ENCODE data around the gene ADORA2A. TPM values are rescaled to one million over a fixed set of nuclear protein-coding genes. Genes with fewer than 3 reads are reported as not detected.
A peak's percentile ranks its signal among the peaks of the same experiment; 100 is the strongest.

Gene ADORA2A
- total RNA-seq, 1 experiment from 2014 or later, result 8.7 TPM

DNA sequence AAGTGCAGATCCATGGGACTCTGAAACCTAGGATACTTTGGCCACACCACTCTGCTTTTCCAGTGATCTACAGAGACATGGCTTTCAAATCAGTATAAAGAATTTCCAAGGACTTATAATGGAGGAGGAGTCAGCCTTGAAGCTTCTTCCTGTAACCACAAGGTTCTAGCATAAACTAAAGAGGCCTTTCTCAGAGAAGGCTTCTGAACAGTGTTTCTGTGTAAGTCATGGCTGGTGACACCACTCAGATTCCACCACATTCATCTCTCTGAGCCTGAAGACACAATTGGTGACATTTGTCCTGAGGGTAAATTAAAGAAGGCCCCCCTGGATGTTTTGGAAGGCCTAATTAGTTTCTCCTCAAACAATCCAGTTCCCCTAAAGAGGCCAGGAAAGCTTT is 29.0 kb upstream of the ADORA2A start:
- DNase-seq, result no peak
- H3K9me3 ChIP-seq (replicated peaks), result no peaks in the 10 kb centered on the region
- H3K4me3 ChIP-seq, result no peak overlapping the region
- no peak overlapping the region for H3K27ac ChIP-seq
- H3K36me3 ChIP-seq, result peaks cover 28% of the 10 kb centered on the region
- peaks cover 11% of the 10 kb centered on the region for H3K4me1 ChIP-seq
- no peaks in the 10 kb centered on the region for H3K27me3 ChIP-seq

DNA sequence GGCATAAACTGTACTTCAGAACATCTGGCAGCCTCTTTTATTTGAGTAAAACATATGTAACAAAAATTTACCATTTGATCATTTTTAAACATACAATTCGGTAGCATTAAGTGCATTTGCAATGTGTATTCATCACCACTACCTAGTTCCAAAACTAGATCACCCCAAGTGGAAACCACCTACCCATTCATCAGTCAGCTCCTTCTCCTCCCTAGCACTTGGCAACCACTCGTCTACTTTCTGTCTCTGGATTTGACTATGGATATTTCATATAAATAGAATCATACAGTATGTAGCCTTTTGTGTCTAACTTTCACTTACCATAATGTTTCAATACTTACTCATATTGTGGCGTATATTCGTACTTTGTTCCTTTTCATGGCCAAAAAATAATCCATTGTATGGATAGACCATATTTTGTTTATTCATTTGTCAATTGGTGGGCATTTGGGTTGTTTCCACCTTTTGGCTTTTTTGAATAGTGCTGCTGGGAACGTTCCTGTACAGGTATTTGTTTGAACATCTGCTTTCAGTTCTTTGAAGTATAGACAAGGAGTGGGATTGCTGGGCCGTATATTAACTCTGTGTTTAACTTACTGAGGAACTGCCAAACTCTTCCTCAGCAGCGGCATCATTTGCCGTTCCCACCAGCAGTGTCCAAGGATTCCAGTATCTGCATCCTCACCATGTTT is 27.2 kb upstream of the ADORA2A start:
- H3K27me3 ChIP-seq, result no peaks in the 10 kb centered on the region
- DNase-seq, result no peak
- H3K4me1 ChIP-seq, result peaks cover 11% of the 10 kb centered on the region
- H3K9me3 ChIP-seq (replicated peaks), result no peaks in the 10 kb centered on the region
- peaks cover 34% of the 10 kb centered on the region for H3K36me3 ChIP-seq
- no peak overlapping the region for H3K27ac ChIP-seq
- no peak overlapping the region for H3K4me3 ChIP-seq

DNA sequence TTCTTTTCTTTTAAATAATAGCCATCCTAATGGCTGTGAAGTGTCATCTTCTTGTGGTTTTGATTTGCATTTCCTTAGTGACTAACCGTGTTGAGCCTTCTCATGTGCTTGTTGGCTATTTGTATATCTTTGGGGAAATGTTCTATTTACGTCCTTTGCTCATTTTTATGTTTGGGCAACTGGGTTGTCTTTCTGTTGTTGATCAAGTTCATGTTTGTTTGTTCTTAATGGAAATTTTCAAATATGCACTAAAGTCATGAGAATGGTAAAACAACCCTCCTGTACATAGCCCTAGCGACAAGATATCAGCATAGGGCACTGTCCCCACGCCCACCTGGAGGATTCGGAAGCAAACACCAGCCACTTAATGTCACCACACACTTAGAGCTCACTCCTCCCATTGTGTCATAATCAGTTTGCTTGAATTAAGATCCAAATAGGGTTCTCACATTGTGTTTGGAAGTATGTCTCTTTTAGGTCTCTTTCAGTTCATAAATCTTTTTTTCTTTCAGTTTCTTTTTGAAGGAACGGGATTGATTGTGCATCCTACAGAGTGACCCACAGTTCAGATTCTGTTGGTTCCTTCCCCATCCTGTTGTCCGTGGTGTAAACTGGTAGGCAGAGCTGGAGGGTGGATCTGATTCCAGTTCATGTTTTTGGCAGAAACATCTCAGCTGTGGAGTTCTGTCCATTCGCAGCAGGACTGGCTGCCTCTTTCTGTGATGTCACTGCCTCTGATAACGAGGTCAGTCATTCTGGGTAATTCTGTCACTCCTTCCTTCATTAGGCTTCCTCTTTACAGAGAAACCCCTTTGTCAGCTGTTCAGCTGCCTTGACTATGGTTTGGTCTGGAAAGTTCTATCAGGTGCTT is 26.4 kb upstream of the ADORA2A start:
- H3K27me3 ChIP-seq, result no peaks in the 10 kb centered on the region
- peaks cover 11% of the 10 kb centered on the region for H3K4me1 ChIP-seq
- no peak for DNase-seq
- H3K27ac ChIP-seq, result no peak overlapping the region
- H3K4me3 ChIP-seq, result no peak overlapping the region
- peaks cover 30% of the 10 kb centered on the region for H3K36me3 ChIP-seq
- H3K9me3 ChIP-seq (replicated peaks), result no peaks in the 10 kb centered on the region

DNA sequence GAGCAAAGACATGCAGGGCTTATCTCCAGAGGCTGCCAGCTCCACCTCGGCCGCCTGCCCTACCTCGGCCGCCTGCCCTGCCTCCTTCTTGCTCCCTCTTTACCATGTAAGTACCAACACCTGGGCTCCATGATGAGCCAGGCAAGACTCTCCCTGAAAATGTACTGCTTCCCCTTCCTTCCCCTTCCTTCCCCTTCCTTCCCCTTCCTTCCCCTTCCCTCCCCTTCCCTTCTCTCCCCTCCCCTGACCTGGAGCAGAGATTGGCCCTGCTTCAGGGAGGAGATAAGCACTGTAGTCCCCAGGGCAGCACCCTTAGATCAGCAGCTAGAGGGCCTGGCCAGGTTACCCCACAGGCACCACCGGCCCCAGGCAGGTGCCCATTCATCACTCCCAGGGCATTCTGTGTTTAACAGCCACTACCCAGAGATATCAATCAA is 25.4 kb upstream of the ADORA2A start:
- Histone ChIP-seq H3K9me3 (replicated peaks) (no peaks in the 10 kb centered on the region), H3K4me1 (peaks cover 11% of the 10 kb centered on the region), H3K27me3 (no peaks in the 10 kb centered on the region), H3K4me3 (no peak overlapping the region), H3K27ac (no peak overlapping the region), H3K36me3 (peaks cover 24% of the 10 kb centered on the region)
- DNase-seq, result no peak

DNA sequence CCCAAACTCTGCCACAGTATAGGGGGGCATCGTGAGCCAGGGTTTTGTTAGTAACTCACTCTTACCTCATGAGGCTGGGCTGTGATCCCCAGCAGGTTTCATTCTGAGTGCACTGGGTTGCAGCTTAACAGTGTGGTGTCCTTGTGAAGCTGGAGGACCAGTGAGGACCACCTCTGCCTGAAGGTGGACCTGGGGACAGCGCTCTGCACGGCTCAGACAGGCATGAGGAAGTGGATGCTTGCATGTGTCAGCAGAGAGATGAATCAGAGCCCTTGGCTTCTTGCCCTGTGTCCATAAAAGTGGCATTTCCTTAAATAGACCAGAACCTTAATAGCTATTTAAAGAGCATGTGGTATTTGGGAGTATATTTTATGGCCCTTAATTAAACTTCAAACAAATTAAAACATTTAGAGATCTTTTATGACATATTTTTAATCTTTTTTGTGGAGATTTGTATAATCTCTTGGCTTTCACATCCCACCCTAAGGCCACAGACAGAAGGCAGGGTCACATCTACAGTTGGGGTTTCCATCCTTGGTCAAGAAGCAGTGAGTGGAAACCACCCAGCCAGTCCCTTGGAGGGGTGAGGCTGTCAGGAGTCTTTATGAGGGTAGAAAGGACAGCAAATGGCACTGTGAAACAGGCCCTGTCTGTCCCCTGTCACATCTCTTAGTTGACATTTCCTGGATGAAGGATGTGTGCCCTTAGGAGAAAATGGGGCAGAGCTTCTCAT is 24.8 kb upstream of the ADORA2A start:
- DNase-seq, result peak; percentile 44 to 48
- Histone ChIP-seq H3K36me3 (peaks cover 20% of the 10 kb centered on the region), H3K27ac (no peak overlapping the region)

DNA sequence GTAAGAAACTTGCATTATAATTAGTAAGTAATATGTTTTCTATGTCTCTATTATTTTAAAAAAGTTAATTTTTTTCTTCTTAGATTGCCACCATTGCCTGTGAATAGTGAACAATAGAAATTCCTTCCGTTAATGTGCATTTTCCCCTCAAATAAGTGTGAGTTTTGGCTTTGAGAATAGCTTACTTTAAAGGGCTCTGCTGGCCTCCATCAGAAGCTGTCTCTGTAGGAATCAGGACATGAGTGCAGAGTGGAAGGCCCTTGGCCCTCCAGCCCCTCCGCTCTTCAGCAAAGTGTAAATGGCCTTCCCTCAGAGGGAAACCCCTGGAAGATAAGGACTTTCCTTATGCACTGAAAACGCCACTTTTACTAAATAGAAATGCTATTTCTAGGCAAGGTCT is 24.1 kb upstream of the ADORA2A start:
- no peak overlapping the region for H3K27ac ChIP-seq
- H3K4me3 ChIP-seq, result no peak overlapping the region
- no peaks in the 10 kb centered on the region for H3K27me3 ChIP-seq
- H3K36me3 ChIP-seq, result peaks cover 18% of the 10 kb centered on the region
- H3K4me1 ChIP-seq, result peaks cover 13% of the 10 kb centered on the region
- DNase-seq, result no peak
- no peaks in the 10 kb centered on the region for H3K9me3 ChIP-seq (replicated peaks)

More for the DNA sequence above, 24.8 kb upstream of the ADORA2A start:
- no peaks in the 10 kb centered on the region for H3K27me3 ChIP-seq
- peaks cover 13% of the 10 kb centered on the region for H3K4me1 ChIP-seq
- H3K4me3 ChIP-seq, result no peak overlapping the region
- H3K9me3 ChIP-seq (replicated peaks), result no peaks in the 10 kb centered on the region

DNA sequence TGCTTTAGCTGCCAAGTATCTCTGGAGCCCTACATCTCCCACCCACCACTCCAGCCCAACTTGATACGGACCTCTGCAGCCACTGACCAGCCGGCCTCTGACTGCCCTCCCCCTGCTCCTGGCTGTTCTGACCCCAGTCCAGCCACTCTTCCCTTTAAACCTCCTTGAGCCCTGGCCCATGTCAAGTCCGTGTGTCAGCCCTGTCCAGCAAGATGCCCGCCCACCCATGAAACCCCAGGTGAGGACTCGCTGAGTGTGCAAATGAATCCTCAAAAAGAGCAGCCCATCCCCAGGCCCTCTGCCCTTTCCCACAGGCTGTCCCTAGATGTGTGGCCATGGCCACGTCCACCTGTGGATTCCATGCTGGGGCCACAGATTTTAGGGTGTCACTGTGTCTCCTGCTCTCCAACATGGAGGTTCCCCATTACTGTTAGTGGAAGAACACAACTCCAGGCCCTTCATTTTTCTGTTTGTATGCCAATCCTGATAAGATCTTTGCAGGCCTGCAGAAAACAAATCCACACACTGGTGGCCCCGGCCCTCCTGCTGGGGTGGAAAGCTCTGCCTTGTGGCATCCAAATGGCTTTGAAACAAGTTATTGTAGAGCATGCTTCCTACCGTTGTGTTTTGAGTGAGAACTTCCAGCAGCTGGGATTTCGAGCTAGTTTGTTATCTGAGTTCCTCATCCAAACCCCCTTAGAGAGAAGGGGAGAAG is 22.7 kb upstream of the ADORA2A start:
- H3K4me3 ChIP-seq, result no peak overlapping the region
- H3K27ac ChIP-seq, result no peak overlapping the region
- no peaks in the 10 kb centered on the region for H3K27me3 ChIP-seq
- H3K4me1 ChIP-seq, result peaks cover 13% of the 10 kb centered on the region
- H3K9me3 ChIP-seq (replicated peaks), result no peaks in the 10 kb centered on the region
- peaks cover 16% of the 10 kb centered on the region for H3K36me3 ChIP-seq
- no peak for DNase-seq

DNA sequence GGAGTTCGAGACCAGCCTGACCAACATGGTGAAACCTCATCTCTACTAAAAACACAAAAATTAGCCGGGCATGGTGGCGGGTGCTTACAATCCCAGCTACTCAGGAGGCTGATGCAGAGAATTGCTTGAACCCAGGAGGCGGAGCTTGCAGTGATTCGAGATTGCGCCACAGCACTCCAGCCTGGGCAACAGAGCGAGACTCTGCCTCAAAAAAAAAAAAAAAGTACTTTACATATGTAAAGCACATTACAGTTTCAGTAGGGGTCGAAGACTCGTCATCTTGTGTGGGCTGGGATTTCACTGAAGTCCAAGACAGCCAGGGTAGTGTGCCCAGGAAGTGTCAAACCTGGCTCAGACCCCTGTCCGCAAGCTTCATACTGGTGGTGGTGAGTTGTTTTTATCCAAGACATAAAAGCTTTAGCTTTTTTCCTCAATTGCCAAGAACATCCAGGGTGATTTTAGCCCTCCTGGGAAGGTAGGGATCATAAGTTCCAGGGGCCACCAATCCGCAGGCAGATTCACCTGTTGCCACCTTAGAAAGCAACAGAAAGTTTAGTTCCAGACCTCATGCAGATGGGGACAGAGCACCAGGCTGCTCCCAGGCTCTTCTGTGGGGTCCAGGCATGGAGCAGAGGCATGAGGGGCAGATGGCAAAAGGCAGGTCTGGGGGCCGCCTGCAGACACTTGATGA is 21.6 kb upstream of the ADORA2A start:
- Histone ChIP-seq H3K9me3 (replicated peaks) (no peaks in the 10 kb centered on the region), H3K27ac (no peak overlapping the region), H3K36me3 (peaks cover 16% of the 10 kb centered on the region)

DNA sequence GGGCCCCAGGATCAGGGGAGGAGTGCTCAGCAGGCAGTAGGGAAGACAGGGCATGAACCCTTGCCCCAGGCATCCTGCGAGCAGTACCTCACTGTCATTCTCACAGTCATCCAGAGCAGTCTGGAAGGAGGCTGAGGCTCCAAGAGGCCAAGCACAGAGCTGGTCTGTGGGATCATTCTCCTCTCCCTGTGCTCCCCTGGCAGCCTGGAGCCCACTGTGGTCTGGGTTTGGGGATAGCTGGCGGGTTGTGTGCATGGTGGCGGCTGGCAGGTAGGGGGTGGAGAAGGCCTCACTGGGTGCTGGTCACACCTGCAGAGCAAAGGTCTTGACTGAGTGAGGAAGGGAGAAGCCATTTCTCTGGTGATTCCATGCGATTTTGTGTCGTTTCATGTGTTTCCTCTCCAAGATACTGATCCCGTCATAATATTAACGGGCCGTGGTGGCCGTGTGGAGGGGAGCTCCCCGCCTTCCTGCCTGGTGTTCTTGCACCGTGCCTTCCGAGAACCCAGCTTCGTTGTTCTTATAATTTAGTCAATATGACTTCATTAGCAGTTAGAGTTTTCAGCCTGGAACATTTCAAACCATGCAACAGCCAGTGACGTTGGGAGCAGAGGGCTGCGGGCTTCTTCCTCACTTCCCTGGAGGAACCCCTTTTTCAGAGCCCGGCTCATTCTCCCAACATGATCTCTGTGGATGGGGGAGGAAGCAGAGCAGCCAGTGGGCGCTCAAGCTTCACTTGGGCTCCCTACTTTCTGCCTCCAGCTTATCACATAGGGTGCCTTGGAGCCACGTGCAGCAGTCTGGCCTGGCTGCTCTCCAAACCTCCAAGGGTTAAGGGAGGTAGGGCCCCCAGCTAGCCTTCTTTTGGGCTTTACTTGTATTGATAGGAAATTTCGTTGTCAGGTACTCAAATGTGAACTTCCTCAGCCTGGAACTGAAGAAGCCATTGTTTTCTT is 20.8 kb upstream of the ADORA2A start:
- no peak for DNase-seq
- Histone ChIP-seq H3K27ac (no peak overlapping the region), H3K27me3 (no peaks in the 10 kb centered on the region), H3K4me1 (peaks cover 13% of the 10 kb centered on the region), H3K9me3 (replicated peaks) (no peaks in the 10 kb centered on the region), H3K4me3 (no peak overlapping the region), H3K36me3 (peaks cover 16% of the 10 kb centered on the region)

More for the DNA sequence above, 21.6 kb upstream of the ADORA2A start:
- Histone ChIP-seq H3K27me3 (no peaks in the 10 kb centered on the region), H3K4me1 (peaks cover 13% of the 10 kb centered on the region), H3K4me3 (no peak overlapping the region)
- DNase-seq, result no peak

DNA sequence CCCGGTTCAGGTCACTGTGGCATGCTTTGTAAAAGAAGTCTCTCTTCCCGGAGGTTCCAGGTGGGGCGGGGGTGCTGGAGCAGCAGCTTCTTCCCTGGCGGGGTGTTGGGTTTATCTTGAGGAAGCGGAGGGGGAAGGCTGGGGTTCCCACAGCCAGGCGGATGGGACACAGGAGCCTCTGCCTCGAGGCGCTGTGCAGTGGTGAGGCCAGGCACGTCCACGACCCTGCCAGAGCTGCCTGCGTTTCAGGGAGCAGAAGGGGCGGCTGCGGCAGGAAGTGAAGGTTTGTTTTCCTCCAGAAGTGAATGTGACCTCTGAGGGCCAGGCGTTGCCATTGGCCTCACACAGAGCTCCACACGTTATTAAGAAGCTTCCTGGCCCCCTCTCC is 20.1 kb upstream of the ADORA2A start:
- H3K27ac ChIP-seq, result no peak overlapping the region

DNA sequence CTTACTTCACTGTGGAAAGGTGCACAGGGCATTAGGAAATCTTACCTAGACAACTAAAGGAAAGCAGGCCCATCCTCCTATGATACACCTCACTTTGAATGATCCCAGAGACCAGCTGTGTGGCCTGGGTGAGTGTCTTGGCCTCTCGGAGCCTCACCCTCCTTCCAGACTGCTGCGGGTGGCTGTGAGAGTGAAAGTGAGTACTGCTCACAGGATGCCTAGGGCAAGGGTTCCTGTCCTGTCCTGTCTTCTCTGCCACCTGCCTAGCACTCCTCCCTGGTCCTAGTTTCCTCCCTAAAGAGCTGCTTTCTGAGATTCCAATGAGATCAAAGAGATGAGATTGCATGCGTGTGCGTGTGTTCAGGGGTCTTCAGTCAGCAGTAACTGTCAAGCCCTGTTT is 19.5 kb upstream of the ADORA2A start:
- H3K4me1 ChIP-seq, result peaks cover 5% of the 10 kb centered on the region
- H3K9me3 ChIP-seq (replicated peaks), result no peaks in the 10 kb centered on the region
- no peaks in the 10 kb centered on the region for H3K27me3 ChIP-seq
- H3K4me3 ChIP-seq, result no peak overlapping the region
- no peak for DNase-seq
- H3K27ac ChIP-seq, result no peak overlapping the region
- peaks cover 13% of the 10 kb centered on the region for H3K36me3 ChIP-seq

More for the DNA sequence above, 20.1 kb upstream of the ADORA2A start:
- no peak for DNase-seq
- Histone ChIP-seq H3K4me3 (no peak overlapping the region), H3K9me3 (replicated peaks) (no peaks in the 10 kb centered on the region), H3K36me3 (peaks cover 15% of the 10 kb centered on the region), H3K4me1 (peaks cover 11% of the 10 kb centered on the region), H3K27me3 (no peaks in the 10 kb centered on the region)

DNA sequence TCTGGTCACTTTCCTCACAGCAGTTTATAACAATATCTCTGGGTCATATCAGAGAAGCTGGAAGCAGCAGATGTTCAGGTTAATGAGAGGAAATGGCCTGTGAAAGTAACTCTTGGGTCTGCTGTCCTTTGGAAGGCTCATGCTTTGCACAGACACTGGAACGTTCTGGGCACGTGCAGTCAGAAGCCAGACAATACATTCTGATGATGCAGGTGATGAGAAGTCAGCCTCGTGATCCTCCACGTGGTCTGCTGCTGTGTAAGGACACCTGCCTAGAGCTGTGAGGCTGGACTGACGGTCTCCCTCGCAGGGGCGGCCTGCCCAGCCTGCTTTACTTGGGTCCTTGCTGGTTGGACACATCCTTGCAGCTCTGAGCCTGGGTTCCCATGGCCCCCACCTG is 18.8 kb upstream of the ADORA2A start:
- no peak for DNase-seq
- Histone ChIP-seq H3K9me3 (replicated peaks) (no peaks in the 10 kb centered on the region), H3K36me3 (peaks cover 13% of the 10 kb centered on the region), H3K27ac (no peak overlapping the region), H3K4me3 (no peak overlapping the region), H3K4me1 (0 out of 2 replicates have a peak, but pooled peaks cover 2% of the 10 kb centered on the region), H3K27me3 (no peaks in the 10 kb centered on the region)

DNA sequence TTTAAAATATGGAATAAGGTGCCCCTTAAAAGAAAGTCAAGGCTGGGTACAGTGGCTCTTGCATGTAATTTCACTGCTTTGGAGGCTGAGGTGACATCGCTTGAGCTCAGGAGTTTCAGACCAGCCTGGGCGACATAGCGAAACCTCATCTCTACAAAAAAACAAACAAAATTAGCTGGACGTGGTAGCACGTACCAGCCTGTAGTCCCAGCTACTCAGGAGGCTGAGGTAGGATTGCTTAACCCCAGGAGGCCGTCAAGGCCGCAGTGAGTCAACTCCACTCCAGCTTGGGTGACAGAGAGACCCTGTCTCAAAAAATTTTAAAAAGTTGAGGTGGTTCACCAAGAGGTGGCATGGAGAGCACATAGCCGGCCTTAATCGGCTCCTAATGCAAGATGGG is 17.7 kb upstream of the ADORA2A start:
- Histone ChIP-seq H3K9me3 (replicated peaks) (no peaks in the 10 kb centered on the region), H3K36me3 (peaks cover 7% of the 10 kb centered on the region), H3K4me3 (no peak overlapping the region), H3K27ac (no peak overlapping the region), H3K27me3 (no peaks in the 10 kb centered on the region), H3K4me1 (0 out of 2 replicates have a peak, but pooled peaks cover 2% of the 10 kb centered on the region)
- DNase-seq, result no peak

All from SJCRH30 (cell line).